ENCODE data around the gene PLEKHM3. TPM values are rescaled to one million over a fixed set of nuclear protein-coding genes. Genes with fewer than 3 reads are reported as not detected.

Gene PLEKHM3
- total and polyA plus RNA-seq, 2 of the 13 experiments (the other 11 are each of a cell fraction or from before 2014, with no cell fraction given), result 4.5 to 4.7 TPM

DNA sequence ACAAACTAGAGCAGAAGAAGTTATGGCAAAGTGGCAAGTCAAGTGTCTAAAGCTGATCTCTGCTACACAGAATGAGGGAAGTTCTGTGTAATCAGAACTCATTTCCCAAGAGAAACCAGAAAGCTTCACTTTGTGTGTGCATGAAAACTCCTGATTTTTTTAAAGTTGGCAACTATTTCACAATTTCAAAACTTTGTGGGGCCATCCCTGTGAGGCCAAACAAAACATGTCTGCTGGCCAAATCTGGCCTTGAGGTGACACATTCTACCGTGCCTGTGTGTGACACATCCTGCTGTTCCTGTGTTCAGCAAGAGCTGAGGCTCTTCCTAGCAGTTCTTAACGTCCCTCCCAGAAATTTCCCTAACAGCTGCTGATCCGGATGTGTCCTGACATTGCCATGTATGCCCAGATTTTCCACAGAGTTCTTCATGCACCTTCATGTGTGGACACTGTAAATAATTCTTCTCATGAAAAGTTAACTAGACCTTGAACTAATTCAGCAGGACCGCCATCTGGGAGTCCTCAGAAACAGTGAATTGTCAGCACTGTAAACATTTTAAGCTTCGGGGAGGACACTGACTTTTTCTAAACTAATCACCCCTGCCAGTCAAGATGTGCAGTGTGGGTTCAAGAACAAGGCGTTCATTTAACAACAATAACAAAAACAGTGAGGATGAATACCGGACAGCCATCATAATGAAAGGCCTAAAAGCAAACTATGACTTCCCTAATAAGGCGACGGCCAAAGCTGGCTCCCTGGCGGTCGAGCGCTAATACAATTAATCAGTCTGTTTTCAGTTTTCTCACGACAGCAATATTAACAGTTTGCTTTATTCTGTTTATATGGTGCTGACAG lies 99.0 kb downstream of the PLEKHM3 start (continued):
- TF ChIP-seq, protein P1, sequence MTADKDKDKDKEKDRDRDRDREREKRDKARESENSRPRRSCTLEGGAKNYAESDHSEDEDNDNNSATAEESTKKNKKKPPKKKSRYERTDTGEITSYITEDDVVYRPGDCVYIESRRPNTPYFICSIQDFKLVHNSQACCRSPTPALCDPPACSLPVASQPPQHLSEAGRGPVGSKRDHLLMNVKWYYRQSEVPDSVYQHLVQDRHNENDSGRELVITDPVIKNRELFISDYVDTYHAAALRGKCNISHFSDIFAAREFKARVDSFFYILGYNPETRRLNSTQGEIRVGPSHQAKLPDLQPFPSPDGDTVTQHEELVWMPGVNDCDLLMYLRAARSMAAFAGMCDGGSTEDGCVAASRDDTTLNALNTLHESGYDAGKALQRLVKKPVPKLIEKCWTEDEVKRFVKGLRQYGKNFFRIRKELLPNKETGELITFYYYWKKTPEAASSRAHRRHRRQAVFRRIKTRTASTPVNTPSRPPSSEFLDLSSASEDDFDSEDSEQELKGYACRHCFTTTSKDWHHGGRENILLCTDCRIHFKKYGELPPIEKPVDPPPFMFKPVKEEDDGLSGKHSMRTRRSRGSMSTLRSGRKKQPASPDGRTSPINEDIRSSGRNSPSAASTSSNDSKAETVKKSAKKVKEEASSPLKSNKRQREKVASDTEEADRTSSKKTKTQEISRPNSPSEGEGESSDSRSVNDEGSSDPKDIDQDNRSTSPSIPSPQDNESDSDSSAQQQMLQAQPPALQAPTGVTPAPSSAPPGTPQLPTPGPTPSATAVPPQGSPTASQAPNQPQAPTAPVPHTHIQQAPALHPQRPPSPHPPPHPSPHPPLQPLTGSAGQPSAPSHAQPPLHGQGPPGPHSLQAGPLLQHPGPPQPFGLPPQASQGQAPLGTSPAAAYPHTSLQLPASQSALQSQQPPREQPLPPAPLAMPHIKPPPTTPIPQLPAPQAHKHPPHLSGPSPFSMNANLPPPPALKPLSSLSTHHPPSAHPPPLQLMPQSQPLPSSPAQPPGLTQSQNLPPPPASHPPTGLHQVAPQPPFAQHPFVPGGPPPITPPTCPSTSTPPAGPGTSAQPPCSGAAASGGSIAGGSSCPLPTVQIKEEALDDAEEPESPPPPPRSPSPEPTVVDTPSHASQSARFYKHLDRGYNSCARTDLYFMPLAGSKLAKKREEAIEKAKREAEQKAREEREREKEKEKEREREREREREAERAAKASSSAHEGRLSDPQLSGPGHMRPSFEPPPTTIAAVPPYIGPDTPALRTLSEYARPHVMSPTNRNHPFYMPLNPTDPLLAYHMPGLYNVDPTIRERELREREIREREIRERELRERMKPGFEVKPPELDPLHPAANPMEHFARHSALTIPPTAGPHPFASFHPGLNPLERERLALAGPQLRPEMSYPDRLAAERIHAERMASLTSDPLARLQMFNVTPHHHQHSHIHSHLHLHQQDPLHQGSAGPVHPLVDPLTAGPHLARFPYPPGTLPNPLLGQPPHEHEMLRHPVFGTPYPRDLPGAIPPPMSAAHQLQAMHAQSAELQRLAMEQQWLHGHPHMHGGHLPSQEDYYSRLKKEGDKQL (CRISPR knock-in tag; IDR thresholded peaks at IDR 0.05; ENCODE audit: low read depth), result 0 out of 2 replicates have a peak, but pooled peaks have one; percentile 30
- TF ChIP-seq ZC3H13 (CRISPR knock-in tag; IDR thresholded peaks at IDR 0.05), result no peak
- no peak for TF ChIP-seq CREB1 (IDR thresholded peaks at IDR 0.05)
- peak; percentile 56 for TF ChIP-seq CREB1 (CRISPR knock-in tag; IDR thresholded peaks at IDR 0.05)
- TF ChIP-seq SP1 (IDR thresholded peaks at IDR 0.05), result no peak
- TF ChIP-seq SP1 (CRISPR knock-in tag; IDR thresholded peaks at IDR 0.05), result no peak; the same call in 1 of the 2 replicates
- no peak for TF ChIP-seq MLLT10 (CRISPR knock-in tag; IDR thresholded peaks at IDR 0.05)
- TF ChIP-seq THAP11 (CRISPR knock-in tag; IDR thresholded peaks at IDR 0.05), result peak; percentile 58; the same call in 1 of the 2 replicates
- TF ChIP-seq, protein P2, sequence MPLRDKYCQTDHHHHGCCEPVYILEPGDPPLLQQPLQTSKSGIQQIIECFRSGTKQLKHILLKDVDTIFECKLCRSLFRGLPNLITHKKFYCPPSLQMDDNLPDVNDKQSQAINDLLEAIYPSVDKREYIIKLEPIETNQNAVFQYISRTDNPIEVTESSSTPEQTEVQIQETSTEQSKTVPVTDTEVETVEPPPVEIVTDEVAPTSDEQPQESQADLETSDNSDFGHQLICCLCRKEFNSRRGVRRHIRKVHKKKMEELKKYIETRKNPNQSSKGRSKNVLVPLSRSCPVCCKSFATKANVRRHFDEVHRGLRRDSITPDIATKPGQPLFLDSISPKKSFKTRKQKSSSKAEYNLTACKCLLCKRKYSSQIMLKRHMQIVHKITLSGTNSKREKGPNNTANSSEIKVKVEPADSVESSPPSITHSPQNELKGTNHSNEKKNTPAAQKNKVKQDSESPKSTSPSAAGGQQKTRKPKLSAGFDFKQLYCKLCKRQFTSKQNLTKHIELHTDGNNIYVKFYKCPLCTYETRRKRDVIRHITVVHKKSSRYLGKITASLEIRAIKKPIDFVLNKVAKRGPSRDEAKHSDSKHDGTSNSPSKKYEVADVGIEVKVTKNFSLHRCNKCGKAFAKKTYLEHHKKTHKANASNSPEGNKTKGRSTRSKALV (CRISPR knock-in tag; IDR thresholded peaks at IDR 0.05), result peak; percentile 87
- TF ChIP-seq, protein P3, sequence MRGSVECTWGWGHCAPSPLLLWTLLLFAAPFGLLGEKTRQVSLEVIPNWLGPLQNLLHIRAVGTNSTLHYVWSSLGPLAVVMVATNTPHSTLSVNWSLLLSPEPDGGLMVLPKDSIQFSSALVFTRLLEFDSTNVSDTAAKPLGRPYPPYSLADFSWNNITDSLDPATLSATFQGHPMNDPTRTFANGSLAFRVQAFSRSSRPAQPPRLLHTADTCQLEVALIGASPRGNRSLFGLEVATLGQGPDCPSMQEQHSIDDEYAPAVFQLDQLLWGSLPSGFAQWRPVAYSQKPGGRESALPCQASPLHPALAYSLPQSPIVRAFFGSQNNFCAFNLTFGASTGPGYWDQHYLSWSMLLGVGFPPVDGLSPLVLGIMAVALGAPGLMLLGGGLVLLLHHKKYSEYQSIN (CRISPR knock-in tag; IDR thresholded peaks at IDR 0.05; ENCODE audit: borderline replicate concordance), result no peak
- no peak for TF ChIP-seq JUN (CRISPR knock-in tag; IDR thresholded peaks at IDR 0.05)
- TF ChIP-seq, protein P4, sequence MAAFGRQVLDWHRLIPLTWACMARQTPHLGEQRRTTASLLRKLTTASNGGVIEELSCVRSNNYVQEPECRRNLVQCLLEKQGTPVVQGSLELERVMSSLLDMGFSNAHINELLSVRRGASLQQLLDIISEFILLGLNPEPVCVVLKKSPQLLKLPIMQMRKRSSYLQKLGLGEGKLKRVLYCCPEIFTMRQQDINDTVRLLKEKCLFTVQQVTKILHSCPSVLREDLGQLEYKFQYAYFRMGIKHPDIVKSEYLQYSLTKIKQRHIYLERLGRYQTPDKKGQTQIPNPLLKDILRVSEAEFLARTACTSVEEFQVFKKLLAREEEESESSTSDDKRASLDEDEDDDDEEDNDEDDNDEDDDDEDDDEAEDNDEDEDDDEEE (CRISPR knock-in tag; IDR thresholded peaks at IDR 0.05), result no peak
- TF ChIP-seq, protein P5, sequence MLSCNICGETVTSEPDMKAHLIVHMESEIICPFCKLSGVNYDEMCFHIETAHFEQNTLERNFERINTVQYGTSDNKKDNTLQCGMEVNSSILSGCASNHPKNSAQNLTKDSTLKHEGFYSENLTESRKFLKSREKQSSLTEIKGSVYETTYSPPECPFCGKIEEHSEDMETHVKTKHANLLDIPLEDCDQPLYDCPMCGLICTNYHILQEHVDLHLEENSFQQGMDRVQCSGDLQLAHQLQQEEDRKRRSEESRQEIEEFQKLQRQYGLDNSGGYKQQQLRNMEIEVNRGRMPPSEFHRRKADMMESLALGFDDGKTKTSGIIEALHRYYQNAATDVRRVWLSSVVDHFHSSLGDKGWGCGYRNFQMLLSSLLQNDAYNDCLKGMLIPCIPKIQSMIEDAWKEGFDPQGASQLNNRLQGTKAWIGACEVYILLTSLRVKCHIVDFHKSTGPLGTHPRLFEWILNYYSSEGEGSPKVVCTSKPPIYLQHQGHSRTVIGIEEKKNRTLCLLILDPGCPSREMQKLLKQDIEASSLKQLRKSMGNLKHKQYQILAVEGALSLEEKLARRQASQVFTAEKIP (CRISPR knock-in tag; IDR thresholded peaks at IDR 0.05; ENCODE audit: borderline replicate concordance), result no peak
- TF ChIP-seq CCDC6 (CRISPR knock-in tag; IDR thresholded peaks at IDR 0.05), result no peak; the same call in 1 of the 2 replicates
- TF ChIP-seq ZNF747 (CRISPR knock-in tag; IDR thresholded peaks at IDR 0.05; ENCODE audit: borderline replicate concordance), result no peak
- no peak for TF ChIP-seq RBM22 (optimal IDR thresholded peaks at IDR 0.05; ENCODE audit: low read length)
- no peak for TF ChIP-seq ZFAT (CRISPR knock-in tag; conservative IDR thresholded peaks at IDR 0.05)
- TF ChIP-seq REL (CRISPR knock-in tag; conservative IDR thresholded peaks at IDR 0.05), result no peak

All from HepG2 (cell line).